SKM-1 (cell line): ENCODE measurements around the gene ZNF497.
"Not testable (repeated sequence)": the region's sequence is repeated elsewhere in the genome, so short reads cannot be mapped to it uniquely, and the experiment has no call there.

ENCODE experiments used
- DNase-seq: peaks from one replicate; lab custom pipeline; 2025; ENCODE audit not compliant: unreplicated experiment; lab: John Stamatoyannopoulos, UW

Gene ZNF497

DNA sequence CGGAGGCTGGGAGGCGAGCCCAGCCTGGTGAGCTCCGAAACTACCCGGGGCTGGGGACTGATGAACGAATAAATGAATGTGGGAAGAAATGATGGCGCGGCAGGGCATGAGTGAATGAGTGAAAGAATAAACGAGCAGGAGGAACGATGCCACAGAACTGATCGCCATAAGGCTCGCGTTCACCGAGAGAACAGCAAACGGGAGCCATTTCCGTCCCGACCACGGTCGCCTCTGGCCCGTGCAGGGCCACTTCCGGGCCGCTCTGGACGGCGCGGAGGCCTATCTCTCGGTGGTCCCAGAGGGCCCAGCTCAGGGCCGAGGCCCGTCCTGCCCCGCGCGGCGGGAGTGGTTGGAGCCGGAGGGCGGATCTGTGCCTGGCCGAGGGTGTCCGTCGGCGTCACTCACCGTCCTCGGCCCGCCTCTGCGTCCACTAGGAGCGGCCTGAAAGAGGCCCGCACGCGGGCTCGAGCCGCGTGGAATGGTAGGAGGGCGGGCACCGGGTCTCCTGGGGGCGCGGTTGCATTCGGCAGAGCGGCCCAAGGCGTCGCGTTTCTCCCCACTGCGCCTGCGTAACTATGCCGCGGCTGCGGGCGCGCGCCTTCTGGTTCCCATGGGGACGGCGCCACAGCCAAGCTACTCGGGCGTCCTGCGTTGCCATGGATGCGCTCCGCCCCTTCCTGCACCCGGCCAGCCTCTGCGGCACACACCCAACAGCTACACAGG is at the start of gene ZNF497:
ZNF497 (minus strand) TSS at position 480 of the 723 bp plus-strand sequence. CDS start 5,116 bp downstream, outside the sequence.
- peak; percentile 39 for DNase-seq

DNA sequence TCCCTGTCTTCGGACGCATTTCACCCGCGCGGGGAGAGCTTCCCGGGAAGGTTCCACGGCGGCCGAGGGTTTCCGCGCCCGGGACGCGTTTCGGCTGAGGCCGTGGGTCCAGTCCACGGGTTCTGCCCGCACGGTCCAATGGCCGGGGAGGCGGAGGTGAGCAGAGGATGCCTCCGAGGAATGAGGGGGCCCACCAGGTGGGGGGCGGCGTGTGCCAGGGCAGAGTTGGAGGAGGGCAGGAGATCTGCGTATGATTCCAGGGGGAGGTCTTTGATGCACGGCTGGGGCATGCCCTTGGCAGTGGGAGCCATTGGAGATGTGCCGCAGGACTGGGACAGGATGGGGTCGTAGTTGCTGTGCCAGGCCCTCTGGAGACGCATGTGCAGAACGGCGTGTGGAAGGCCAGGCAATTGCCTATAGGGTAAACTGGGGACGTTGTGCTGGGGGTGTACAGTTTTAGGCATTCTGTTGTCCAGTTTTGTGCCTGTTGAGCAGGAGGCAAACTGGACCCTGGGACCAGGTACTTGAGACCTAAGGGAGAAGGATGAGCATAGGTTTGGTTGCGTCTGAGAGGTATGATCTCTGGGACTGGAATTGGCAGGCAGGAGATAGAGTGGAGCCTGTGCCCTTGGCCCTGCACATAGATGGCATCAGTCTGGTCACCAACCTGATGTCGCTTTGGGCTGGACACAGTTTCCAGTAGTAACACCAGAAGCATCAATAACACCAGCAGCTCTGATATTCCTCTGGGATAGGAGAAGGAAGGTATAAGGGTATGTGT is 46.6 kb upstream of the ZNF497 start:
- DNase-seq, result no peak

GRCh38 chr19:58408152-58409009 is 45.8 kb upstream of the ZNF497 start, which contains the start of gene ZNF584:
ZNF584 (plus strand) TSS chr19:58408649; CDS start chr19:58409148, 499 bp downstream.
- DNase-seq, result peak; percentile 50

DNA sequence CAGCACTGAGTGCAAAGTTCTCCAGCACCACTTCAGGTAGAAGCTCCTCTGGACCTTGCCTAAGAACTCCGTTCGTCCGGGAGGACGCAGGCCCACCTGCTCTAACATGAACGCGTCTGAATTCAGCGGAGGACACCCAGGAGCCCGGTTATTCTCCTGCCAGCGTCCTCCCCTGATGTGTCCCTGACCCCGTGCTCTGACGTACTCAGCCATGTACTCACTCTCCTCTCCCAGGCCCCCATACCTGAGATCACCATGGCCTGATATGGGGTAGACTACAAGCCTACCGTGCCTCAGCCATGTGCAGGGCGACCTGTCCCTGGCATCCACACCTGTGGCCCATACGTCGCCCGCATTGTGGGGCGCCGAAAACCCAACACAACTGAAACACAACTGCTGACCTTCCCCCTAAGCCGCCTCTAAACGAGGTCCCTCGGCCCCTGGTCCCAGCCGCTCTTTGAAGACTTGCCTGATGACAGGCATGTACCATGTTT is 45.2 kb upstream of the ZNF497 start:
- no peak for DNase-seq

DNA sequence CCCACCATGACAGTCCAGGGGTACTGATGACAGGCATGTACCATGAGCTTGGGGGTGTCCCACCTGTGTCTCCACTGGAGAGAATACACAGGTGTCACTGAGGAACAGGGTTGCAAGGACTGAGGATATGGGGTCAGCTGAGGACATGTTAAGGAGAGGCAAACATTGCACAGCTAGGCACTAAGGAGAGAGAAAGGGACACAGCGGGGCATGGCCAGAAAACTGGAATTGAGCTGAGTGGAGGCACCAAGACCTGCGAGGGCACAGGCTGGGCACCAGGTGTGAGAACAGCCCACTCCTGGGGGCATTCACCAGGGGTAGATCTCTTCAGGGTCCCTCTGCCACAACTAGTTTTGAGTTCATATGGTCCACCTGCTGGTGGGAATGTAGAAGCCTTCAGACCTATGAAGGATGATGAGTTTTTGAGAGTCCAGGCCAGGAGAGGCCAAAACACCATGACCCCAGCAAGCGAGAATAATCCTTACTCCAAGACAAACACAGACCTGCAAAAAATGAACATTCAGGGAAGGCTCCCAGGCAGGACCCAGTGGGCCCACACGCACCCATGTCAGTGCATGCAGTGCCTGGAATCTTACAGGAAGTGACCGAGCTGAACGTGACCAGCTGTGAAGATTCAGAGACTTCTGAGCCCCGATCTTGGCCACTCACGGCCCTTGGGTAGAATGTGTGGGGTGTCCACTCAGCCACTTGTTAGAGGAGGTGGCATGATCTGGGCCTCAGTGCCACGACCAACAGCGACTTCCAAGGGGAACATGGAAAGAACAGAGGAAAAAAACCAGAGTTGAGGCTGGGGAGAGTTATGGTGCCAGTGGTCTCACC is 44.5 kb upstream of the ZNF497 start:
- no peak for DNase-seq

DNA sequence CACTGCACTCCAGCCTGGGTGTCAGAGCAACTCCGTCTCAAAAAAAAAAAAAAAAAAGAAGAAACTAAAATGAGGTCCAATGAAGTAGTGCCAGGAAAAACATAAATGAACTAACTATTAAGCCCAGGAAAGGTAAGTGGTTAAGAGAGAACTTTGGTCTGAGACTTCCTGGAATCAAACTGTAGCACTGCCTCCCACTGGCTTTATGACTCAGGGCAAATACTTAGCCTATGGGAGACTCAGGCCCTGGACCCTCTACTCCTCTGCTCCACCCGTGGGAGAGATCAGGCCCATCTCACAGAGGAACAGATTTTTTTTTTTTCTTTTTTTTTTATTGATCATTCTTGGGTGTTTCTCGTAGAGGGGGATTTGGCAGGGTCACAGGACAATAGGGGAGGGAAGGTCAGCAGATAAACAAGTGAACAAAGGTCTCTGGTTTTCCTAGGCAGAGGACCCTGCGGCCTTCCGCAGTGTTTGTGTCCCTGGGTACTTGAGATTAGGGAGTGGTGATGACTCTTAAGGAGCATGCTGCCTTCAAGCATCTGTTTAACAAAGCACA is 41.4 kb upstream of the ZNF497 start:
- not testable (repeated sequence) for DNase-seq

- DNase-seq, result no peak
These were observed 39.4 kb upstream of the ZNF497 start for GRCh38 chr19:58401840-58402421.

GRCh38 chr19:58400916-58401839 is 38.6 kb upstream of the ZNF497 start:
- DNase-seq, result peak; percentile 80

GRCh38 chr19:58400316-58400915 is 37.9 kb upstream of the ZNF497 start:
- no peak for DNase-seq

DNA sequence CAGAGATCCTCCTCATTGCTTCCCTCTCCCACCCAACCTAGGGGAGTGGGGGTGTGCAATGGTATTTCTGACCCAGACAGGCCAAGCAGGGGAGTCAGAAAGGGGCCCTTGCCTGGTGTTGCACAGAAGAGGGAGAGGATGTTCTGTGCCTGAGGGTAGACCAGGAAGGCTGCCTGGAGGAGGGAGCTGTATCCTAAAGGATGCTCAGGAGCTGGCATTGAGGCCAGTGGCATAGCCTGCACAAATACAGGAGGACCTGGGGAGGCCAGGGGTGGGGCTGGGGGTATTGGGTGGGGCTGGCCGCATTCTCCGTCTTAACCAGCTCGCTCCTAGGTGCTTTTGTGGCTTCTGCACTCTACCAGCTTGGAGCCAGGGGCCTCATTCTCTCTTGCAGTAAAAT is 37.4 kb upstream of the ZNF497 start:
- DNase-seq, result no peak

DNA sequence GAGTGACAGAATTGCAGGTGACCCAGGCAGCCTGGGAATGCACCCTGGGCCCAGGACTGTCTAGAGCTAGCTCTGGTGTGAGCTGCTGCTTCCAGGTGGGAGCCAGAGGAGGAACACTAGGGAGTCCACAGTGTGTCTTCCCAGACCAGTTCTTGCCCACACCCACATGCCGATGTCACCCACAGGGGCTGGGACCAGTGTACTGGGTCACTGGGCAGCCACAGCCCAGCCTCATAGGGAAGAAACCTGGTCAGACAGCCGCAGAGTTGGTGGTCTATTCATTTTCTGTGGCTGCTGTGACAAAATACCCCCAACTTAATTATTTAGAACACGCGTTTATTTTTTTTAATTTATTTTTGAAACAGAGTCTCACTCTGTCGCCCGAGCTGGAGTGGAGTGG is 36.0 kb upstream of the ZNF497 start:
- no peak for DNase-seq

DNA sequence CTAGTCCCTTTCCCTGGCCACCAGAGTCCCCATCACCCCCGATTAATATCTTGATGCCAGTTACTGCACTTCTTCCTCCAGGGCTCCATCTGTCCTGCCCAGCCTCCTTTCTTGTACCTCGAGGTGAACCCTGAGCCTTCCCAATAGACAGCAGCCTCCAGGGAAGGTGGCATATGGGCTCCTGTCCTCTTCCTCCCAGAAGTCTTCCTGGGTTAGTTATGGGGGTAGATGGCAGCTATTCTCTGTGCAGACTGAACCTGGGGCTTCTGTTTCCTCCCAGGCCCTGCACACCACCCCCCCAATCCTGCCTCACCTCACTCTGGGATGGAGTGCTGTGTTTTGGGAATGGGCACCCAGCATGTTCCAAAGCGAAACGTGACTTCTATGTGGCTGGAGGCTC is 35.5 kb upstream of the ZNF497 start:
- DNase-seq, result no peak

DNA sequence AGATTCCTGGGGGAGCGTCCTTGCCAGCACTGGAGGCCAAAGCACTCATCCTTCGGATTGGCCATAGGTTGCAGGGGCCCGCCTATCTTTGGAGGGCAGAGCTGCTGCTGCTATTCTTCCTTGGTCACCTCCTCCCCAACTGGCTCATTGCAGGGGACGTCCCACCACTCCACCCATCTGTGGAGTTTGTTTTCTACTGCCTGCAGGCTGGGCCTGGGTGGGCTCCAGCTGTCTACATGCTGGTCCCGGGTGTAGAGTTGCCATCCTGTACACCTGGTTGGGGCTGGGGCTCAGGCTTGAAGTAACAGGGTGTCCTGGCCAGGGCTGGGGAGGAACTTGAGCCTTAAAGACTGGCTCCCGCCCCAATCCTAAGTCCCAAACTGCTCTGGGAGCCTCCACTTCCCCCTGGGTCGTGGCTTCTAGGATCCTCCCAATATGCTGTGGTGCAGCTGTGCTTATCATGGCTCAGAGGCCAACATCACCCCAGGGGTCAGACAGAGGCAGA is 35.0 kb upstream of the ZNF497 start:
- no peak for DNase-seq

DNA sequence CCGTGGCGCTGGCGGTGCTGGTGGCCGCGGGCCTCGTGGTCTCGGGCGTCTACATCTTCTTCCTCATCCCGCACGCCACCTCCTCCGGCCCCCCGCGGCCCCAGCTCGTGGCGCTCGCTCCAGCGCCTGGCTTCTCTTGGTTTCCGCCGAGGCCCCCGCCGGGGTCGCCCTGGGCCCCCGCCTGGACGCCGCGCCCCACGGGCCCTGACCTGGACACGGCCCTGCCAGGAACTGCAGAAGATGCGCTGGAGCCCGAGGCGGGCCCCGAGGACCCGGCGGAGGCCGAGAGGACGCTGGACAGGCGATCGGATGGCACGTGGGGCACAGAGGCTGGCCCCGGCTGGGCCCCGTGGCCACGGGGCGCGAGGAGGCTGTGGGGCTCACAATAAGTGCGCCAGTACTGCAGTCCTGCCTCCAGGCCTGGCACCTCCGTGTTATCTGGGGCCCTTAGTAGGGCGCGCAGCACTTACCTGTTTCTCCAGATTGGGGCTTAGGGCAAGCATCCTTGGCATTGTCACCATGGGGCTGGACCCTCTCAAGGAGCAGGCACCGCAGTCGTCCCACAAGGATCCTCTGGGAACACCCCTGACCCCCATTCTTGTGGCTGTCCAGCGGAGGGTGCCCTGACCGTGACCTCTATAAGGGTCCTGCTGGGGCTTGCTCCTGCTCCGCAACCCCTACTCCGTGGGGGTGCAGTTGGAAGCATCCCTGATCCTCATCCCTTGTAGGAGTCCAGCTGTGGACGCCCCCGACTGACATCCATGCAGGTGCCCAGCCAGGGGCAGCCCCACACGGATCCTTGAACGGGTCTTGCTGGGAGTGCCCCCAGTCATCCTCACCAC is 34.4 kb upstream of the ZNF497 start:
- no peak for DNase-seq

DNA sequence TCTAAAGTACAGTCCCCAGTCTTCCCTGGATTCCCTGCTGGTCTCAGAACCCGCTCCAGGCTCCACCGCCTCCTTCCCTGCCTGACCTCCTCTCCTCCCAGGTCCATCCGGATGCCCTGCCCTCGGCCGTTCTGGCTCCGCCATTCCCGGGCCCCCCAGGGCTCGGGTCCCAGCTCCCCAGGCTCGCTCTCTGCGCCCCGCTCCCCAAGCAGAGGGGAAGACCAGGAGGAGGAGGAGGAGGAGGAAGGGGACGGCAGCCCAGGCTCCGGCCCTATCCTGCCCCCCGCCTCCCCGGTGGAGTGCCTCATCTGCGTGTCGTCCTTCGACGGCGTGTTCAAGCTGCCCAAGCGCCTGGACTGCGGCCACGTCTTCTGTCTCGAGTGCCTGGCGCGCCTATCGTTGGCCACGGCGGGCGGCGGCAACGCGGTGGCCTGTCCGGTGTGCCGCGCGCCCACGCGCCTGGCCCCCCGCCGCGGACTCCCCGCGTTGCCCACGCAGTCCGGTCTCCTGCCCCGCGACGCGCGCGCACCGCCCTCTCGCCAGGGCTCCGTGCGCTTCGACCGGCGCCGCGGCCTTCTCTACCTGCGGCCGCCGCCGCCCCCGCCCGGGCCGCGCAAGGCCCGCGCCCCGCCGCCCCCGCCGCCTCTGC is 33.6 kb upstream of the ZNF497 start:
- no peak for DNase-seq

DNA sequence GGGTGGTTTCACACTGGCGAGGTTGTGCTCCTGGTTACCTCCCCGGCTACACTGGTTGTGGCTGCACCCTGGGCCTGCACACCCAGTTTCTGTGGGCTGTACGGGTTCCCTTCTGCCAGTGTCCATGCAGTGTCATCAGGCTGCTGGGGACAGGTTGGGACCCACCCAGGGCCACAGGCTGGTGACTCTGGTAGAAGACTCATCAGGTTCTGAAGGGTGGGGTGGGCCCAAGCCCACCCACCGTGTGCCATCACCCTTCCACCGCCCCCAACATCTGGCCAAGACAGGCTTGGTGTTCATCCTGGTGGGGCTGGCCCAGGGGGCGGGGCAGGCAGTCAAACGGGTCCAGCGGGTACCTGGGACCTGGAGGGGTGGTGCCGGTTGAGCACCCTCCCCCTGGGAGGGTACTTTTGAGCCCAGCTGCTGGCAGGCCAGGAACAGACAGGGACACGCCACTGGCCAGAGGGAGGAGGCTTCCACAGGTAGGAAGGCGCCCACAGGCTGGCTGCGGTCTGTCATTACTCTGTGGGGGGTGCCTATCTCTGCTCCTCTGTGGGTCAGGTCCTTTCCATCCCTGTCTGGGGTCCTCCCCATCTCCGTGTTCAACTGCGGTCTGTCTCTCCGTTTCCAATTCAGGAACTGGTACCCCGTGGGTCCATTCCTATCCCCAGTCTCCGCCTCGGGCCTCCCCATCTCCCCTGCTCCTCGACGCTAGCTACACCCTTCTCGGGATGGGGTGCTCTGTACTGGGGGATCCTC is 32.8 kb upstream of the ZNF497 start, which contains the start of gene RNF225:
RNF225 (plus strand) TSS at position 437 of the 759 bp plus-strand sequence. CDS start 434 bp downstream, outside the sequence.
- DNase-seq, result no peak
